ENCODE measurements around the gene ARPC5L. TPM values are rescaled to one million over a fixed set of nuclear protein-coding genes. Genes with fewer than 3 reads are reported as not detected.

The ARPC5L gene
- total and polyA plus RNA-seq, 9 of the 15 experiments (the other 6 are each of a cell fraction or from before 2014, with no cell fraction given), result 25.4 to 113 (median 63.8) TPM

GRCh38 chr9:124899845-124900244 lies 37.9 kb downstream of the ARPC5L start (continued):
- TF ChIP-seq ZNF584 (CRISPR knock-in tag; IDR thresholded peaks at IDR 0.05; ENCODE audit: low read depth), result 0 out of 2 replicates have a peak, but pooled peaks have one; percentile 34
- no peak for TF ChIP-seq ZNF184 (CRISPR knock-in tag; IDR thresholded peaks at IDR 0.05)
- TF ChIP-seq ETS1 (conservative IDR thresholded peaks at IDR 0.05; ENCODE audit: control insufficient read depth, low read depth, low read length), result no peak
- TF ChIP-seq TARDBP (IDR thresholded peaks at IDR 0.05), result no peak
- no peak for TF ChIP-seq ZNF830 (CRISPR knock-in tag; IDR thresholded peaks at IDR 0.05)
- no peak for TF ChIP-seq ZBTB1 (CRISPR knock-in tag; IDR thresholded peaks at IDR 0.05; ENCODE audit: borderline replicate concordance, low read depth)
- TF ChIP-seq TFE3 (CRISPR knock-in tag; IDR thresholded peaks at IDR 0.05), result no peak
- peak in 1 of 2 experiments; percentile 75; a peak in 2 of 4 replicates for TF ChIP-seq HDAC1 (IDR thresholded peaks at IDR 0.05)
- TF ChIP-seq MAFF (IDR thresholded peaks at IDR 0.05; ENCODE audit: low read length), result peak; percentile 90
- peak; percentile 87 for TF ChIP-seq CBFA2T3 (IDR thresholded peaks at IDR 0.05)
- TF ChIP-seq SMARCA4 (IDR thresholded peaks at IDR 0.05), result peak; percentile 63
- no peak for TF ChIP-seq SETDB1 (IDR thresholded peaks at IDR 0.05; ENCODE audit: low read length)
- TF ChIP-seq, protein P1, sequence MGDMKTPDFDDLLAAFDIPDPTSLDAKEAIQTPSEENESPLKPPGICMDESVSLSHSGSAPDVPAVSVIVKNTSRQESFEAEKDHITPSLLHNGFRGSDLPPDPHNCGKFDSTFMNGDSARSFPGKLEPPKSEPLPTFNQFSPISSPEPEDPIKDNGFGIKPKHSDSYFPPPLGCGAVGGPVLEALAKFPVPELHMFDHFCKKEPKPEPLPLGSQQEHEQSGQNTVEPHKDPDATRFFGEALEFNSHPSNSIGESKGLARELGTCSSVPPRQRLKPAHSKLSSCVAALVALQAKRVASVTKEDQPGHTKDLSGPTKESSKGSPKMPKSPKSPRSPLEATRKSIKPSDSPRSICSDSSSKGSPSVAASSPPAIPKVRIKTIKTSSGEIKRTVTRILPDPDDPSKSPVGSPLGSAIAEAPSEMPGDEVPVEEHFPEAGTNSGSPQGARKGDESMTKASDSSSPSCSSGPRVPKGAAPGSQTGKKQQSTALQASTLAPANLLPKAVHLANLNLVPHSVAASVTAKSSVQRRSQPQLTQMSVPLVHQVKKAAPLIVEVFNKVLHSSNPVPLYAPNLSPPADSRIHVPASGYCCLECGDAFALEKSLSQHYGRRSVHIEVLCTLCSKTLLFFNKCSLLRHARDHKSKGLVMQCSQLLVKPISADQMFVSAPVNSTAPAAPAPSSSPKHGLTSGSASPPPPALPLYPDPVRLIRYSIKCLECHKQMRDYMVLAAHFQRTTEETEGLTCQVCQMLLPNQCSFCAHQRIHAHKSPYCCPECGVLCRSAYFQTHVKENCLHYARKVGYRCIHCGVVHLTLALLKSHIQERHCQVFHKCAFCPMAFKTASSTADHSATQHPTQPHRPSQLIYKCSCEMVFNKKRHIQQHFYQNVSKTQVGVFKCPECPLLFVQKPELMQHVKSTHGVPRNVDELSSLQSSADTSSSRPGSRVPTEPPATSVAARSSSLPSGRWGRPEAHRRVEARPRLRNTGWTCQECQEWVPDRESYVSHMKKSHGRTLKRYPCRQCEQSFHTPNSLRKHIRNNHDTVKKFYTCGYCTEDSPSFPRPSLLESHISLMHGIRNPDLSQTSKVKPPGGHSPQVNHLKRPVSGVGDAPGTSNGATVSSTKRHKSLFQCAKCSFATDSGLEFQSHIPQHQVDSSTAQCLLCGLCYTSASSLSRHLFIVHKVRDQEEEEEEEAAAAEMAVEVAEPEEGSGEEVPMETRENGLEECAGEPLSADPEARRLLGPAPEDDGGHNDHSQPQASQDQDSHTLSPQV (IDR thresholded peaks at IDR 0.05), result peak; percentile 79
- no peak for TF ChIP-seq PHB (CRISPR knock-in tag; IDR thresholded peaks at IDR 0.05)
- TF ChIP-seq NR2C1 (IDR thresholded peaks at IDR 0.05), result no peak
- no peak for TF ChIP-seq NR2C1 (tag; IDR thresholded peaks at IDR 0.05)
- TF ChIP-seq FIP1L1 (IDR thresholded peaks at IDR 0.05; ENCODE audit: low read depth, low read length, poor library complexity, severe bottlenecking), result no peak
- TF ChIP-seq CBFB (CRISPR knock-in tag; IDR thresholded peaks at IDR 0.05), result no peak
- TF ChIP-seq TBL1XR1 (IDR thresholded peaks at IDR 0.05; ENCODE audit: low read length in 2 of 2), result no peak
- TF ChIP-seq PBX2 (CRISPR knock-in tag; IDR thresholded peaks at IDR 0.05; ENCODE audit: low read depth), result no peak
- TF ChIP-seq PBX2 (tag; conservative IDR thresholded peaks at IDR 0.05; ENCODE audit: low read depth), result peak; percentile 81
- no peak for TF ChIP-seq ZNF717 (CRISPR knock-in tag; IDR thresholded peaks at IDR 0.05)
